Measurements from ENCODE around the gene GPR158.
A peak's percentile ranks its signal among the peaks of the same experiment; 100 is the strongest.
"Not testable (repeated sequence)": the region's sequence is repeated elsewhere in the genome, so short reads cannot be mapped to it uniquely, and the experiment has no call there.

GPR158 gene, protein sequence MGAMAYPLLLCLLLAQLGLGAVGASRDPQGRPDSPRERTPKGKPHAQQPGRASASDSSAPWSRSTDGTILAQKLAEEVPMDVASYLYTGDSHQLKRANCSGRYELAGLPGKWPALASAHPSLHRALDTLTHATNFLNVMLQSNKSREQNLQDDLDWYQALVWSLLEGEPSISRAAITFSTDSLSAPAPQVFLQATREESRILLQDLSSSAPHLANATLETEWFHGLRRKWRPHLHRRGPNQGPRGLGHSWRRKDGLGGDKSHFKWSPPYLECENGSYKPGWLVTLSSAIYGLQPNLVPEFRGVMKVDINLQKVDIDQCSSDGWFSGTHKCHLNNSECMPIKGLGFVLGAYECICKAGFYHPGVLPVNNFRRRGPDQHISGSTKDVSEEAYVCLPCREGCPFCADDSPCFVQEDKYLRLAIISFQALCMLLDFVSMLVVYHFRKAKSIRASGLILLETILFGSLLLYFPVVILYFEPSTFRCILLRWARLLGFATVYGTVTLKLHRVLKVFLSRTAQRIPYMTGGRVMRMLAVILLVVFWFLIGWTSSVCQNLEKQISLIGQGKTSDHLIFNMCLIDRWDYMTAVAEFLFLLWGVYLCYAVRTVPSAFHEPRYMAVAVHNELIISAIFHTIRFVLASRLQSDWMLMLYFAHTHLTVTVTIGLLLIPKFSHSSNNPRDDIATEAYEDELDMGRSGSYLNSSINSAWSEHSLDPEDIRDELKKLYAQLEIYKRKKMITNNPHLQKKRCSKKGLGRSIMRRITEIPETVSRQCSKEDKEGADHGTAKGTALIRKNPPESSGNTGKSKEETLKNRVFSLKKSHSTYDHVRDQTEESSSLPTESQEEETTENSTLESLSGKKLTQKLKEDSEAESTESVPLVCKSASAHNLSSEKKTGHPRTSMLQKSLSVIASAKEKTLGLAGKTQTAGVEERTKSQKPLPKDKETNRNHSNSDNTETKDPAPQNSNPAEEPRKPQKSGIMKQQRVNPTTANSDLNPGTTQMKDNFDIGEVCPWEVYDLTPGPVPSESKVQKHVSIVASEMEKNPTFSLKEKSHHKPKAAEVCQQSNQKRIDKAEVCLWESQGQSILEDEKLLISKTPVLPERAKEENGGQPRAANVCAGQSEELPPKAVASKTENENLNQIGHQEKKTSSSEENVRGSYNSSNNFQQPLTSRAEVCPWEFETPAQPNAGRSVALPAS (N-terminal part only)

DNA sequence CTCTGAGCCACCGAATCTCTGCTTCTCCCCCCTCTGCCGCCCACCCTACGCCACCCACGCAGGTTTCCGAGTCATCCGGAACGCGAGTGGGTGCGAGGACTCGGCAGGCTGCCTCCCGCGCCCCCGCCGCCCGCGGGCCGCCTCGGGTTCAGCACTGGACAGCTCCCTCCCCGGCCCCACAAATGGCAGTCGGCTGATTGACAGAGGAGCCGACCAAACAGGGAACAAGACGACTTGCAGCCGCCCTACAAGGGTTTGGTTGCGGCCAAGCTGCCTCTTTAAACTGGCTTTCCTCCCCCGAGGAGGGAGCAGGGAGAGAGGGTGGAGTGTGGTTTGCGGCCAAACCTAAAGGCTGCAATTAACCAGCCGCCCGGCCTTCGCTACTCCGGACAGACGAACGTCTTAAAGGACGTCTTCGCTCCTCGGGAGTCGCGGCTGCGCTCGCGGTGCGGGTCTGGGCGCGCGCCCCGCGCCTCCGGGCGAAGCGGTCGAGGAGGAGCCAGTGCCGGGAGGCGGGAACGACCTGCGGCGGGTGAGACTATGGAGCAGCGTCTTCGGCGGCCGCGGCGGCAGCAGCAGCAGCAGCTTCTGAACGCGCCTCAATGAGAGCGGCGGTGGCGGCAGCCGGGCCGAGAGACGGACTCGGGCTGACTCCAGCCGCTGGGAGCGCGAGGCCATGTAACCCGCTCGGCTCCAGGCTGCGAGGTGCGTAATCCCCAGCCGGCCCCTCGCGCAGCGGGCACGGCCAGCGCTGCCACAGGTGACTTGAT is at the start of gene GPR158:
TSS of gene GPR158 (plus strand) at position 541 of the 770 bp plus-strand sequence. CDS start 420 bp downstream, outside the sequence.
- peak; percentile 40 for DNase-seq

DNA sequence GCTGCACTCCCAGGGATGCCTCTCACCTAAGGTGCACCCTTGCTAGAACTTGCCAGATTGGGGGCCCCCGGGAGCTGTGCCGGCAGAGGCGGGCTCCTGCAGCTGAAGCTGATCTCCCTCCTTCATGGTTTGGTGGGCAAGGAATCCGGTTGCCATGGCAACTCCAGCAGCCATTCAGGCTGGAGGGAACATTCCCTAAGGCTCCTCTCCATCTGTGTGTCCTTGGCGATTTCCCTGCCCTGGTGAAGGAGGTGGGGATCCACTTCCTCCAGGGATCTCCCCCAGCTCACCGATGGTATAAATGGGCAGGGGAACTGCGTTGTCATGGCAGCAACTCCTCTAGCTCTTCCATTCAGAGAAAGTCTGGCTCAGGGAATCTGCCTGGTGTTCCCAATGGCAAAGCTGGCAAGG is 49.6 kb upstream of the GPR158 start:
- DNase-seq, result no peak

GRCh38 chr10:25129592-25129991 is 45.2 kb upstream of the GPR158 start:
- no peak for DNase-seq

- DNase-seq, result no peak
Measured at GRCh38 chr10:25130906-25131305, 43.9 kb upstream of the GPR158 start.

- no peak for DNase-seq
Measured at GRCh38 chr10:25142116-25142864, 32.5 kb upstream of the GPR158 start.

- no peak for DNase-seq
Measured at GRCh38 chr10:25157650-25158049, 17.2 kb upstream of the GPR158 start.

GRCh38 chr10:25159591-25159990 is 15.2 kb upstream of the GPR158 start:
- no peak for DNase-seq

DNA sequence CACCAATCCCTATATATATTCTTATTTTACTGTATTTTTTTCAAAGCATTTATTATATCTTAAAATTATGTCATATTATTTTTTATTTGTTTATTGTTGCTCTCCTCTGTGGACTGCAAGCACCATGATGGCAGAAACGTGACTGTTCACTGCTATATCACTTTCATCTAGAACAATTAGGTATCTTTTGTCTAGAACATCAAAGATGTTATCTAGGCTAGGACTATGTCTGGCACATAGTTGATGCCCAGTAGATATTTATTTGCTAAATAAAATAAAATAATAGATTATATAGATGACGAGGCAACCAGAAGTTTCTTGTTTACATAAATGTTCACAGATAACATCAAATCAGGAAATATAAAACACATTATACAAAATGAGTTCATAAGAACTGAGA is 12.4 kb upstream of the GPR158 start:
- no peak for DNase-seq

GRCh38 chr10:25163464-25163863 is 11.3 kb upstream of the GPR158 start:
- DNase-seq, result not testable (repeated sequence)

- no peak for DNase-seq
Measured at GRCh38 chr10:25169740-25170139, 5.1 kb upstream of the GPR158 start.

- no peak for DNase-seq
Measured at GRCh38 chr10:25170627-25171026, 4.2 kb upstream of the GPR158 start.

DNA sequence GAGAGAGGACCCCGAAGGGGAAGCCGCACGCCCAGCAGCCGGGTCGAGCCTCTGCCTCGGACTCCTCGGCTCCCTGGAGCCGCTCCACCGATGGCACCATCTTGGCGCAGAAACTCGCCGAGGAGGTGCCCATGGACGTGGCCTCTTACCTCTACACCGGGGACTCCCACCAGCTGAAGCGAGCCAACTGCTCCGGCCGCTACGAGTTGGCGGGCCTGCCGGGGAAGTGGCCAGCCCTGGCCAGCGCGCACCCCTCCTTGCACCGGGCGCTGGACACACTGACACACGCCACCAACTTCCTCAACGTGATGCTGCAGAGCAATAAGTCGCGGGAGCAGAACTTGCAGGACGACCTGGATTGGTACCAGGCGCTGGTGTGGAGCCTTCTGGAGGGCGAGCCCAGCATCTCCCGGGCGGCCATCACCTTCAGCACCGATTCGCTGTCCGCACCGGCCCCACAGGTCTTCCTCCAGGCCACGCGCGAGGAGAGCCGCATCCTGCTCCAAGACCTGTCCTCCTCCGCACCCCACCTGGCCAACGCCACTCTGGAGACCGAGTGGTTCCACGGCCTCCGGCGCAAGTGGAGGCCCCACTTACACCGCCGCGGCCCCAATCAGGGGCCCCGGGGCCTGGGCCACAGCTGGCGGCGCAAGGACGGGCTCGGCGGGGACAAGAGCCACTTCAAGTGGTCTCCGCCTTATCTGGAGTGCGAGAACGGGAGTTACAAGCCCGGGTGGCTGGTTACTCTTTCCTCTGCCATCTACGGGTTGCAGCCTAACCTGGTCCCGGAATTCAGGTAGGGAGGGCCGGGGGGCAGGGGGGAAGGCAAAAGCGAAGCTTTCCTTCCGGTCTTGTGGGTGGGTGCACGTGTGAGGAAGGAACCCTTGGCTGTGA is 973 bp downstream of the GPR158 start:
- DNase-seq, result no peak

GRCh38 chr10:25176421-25176968 is 1.7 kb downstream of the GPR158 start:
- no peak for DNase-seq

GRCh38 chr10:25177093-25177753 is 2.4 kb downstream of the GPR158 start:
- no peak for DNase-seq

DNA sequence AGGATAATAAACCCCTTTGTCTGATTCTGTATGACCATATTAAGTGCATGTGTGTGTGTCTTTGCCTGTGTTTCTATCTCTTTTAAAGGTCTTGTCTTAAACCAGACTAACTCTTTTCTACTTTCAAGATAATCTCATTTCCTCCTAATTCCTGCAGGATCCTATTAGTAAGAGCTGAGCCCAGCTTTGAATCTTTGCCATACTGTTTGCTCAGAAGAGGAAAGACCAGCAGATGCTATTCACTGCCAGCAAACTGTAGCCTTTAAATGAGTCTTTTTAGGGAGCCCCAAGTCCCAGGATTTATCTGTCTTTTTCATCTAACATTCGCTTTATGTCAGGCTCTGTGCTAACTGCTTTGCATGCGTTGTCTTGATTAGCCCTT is 2.9 kb downstream of the GPR158 start:
- no peak for DNase-seq

DNA sequence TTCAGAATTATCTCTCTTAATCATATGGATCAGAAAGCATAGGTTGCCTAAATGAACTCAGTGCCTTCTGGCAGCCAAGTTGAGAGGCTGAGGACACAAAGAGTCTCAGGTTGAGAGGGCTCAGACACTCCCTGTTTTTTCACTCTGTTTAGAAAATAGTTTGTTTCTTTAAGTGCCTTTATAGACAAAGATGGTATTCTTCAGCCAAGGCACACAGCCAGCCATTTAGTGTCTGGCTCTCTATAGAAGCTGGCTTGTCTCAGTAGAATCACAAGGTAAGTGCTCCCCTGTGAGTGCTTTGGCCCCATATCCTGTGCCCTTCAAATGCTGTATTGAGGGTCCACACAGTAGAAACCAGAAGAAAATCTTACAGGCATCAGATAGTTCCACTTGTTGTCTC is 3.6 kb downstream of the GPR158 start:
- DNase-seq, result no peak

DNA sequence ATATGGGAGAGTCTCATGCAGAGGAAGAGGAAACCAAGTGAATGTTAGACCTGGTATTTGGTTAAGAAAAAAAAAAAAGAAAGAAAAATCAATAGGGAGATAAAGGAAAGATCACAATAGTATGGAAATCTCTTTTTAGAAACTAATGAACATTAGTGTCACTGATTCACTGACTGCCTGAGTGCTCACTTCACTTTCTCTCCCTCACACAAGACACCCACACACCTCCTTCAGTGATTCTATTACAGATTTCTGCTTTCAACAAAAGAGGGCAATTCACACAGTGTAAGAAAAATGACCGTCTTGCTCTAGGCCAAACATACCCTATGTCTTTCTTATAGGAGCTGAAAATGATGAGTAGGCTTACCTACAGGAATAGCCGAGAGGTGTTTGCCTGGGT is 6.0 kb downstream of the GPR158 start:
- DNase-seq, result no peak

- no peak for DNase-seq
Measured at GRCh38 chr10:25182636-25183035, 7.8 kb downstream of the GPR158 start.

DNA sequence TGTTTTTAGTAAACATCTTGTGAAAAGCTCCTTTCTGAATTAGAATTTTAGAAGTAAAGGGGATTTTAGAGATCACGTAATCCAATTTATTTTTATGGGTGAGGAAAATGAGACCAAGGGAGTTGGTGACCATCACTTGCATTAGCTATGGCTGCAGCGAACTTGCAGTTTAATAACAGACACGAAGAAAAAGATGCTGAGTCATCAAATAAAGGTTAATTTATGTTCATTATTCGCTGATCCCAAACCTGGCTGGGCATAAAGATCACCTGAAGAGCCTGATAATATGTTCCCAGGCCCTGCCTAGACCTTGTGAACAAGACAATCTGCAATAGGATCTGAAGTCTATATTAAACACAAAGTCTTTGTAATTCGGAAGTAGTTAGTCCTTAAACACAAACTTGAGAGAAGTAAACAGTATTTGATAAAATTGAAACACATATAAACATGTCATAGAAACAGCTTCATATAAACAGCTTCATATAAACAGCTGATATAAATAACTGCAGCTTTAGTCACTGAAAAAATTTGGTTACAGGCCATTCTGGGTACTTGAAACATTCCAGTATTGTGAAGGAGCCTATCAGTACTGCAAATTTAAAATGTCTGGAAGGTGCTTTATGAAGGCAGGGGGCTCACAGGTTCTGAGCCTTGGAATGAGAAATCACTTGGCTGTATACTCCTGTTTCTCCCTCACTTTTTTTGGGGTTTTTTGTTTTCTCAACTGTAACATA is 16.5 kb downstream of the GPR158 start:
- DNase-seq, result no peak

Measured in NCI-H1417 treated with DMSO at 0.1 percent for 48 hours (cell line).